Measurements from ENCODE around the gene CH25H.
"Not testable (repeated sequence)": the region's sequence is repeated elsewhere in the genome, so short reads cannot be mapped to it uniquely, and the experiment has no call there.

The CH25H gene

GRCh38 chr10:89203237-89203636 lies 3.9 kb downstream of the CH25H start:
- no peak overlapping the region for H3K4me3 ChIP-seq (ENCODE audit: control insufficient read depth, low read depth, low read length)
- no peak for DNase-seq (ENCODE audit: low read depth)
- TF ChIP-seq, protein P1, sequence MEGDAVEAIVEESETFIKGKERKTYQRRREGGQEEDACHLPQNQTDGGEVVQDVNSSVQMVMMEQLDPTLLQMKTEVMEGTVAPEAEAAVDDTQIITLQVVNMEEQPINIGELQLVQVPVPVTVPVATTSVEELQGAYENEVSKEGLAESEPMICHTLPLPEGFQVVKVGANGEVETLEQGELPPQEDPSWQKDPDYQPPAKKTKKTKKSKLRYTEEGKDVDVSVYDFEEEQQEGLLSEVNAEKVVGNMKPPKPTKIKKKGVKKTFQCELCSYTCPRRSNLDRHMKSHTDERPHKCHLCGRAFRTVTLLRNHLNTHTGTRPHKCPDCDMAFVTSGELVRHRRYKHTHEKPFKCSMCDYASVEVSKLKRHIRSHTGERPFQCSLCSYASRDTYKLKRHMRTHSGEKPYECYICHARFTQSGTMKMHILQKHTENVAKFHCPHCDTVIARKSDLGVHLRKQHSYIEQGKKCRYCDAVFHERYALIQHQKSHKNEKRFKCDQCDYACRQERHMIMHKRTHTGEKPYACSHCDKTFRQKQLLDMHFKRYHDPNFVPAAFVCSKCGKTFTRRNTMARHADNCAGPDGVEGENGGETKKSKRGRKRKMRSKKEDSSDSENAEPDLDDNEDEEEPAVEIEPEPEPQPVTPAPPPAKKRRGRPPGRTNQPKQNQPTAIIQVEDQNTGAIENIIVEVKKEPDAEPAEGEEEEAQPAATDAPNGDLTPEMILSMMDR (IDR thresholded peaks at IDR 0.05; ENCODE audit: control insufficient read depth, insufficient read depth, low read depth, low read length, missing control alignments): no peak

DNA sequence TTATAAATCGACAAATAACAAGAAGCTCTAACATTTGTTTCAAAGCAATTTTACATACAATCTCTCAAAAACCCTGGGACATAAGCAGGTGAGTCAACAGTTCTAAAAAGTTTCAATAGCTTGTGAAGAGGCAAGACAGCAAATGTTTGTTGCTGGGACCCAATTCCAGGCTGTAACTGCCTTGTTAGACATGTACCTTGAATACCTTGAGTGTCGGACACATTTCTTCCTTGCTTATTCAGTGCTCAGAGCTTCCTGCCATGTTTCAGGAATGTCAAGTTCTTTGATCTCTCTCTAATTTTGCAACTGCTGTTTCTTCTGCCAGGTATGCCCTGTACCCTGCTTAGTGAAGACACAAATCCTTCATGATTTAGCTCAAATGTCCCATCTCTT lies 5.1 kb downstream of the CH25H start:
- TF ChIP-seq, protein P1 (IDR thresholded peaks at IDR 0.05; ENCODE audit: control insufficient read depth, insufficient read depth, low read depth, low read length, missing control alignments): no peak
- DNase-seq (ENCODE audit: low read depth): no peak
- H3K4me3 ChIP-seq (ENCODE audit: control insufficient read depth, low read depth, low read length): no peak overlapping the region

GRCh38 chr10:89201345-89202032 lies 5.6 kb downstream of the CH25H start:
- H3K4me3 ChIP-seq (ENCODE audit: control insufficient read depth, low read depth, low read length): no peak overlapping the region
- TF ChIP-seq, protein P1 (IDR thresholded peaks at IDR 0.05; ENCODE audit: control insufficient read depth, insufficient read depth, low read depth, low read length, missing control alignments): no peak
- DNase-seq (ENCODE audit: low read depth): no peak

DNA sequence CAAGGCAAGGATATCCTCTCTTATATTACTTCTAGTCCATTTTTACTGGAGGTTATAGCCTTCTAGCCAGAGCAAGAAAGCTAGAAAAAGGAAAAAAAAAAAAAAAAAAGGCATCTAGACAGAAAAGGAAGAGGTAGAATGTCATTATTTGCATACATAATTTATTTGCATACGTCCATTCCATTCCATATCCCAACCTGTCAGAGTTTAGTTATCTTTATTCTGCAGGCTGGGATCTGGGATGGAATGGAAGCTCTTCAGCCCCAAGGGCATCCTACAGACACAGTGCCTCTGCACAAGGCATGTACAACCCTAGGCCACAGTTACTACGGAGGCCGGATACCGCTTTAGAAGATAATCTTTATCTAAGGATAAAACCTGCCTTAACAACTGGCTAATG lies 9.6 kb downstream of the CH25H start:
- TF ChIP-seq, protein P1 (IDR thresholded peaks at IDR 0.05; ENCODE audit: control insufficient read depth, insufficient read depth, low read depth, low read length, missing control alignments): no peak
- H3K4me3 ChIP-seq (ENCODE audit: control insufficient read depth, low read depth, low read length): no peak overlapping the region
- DNase-seq (ENCODE audit: low read depth): no peak

- DNase-seq (ENCODE audit: low read depth); H3K4me3 ChIP-seq (ENCODE audit: control insufficient read depth, low read depth, low read length): not testable (repeated sequence)
These were observed 15.8 kb downstream of the CH25H start for GRCh38 chr10:89191301-89191700.

DNA sequence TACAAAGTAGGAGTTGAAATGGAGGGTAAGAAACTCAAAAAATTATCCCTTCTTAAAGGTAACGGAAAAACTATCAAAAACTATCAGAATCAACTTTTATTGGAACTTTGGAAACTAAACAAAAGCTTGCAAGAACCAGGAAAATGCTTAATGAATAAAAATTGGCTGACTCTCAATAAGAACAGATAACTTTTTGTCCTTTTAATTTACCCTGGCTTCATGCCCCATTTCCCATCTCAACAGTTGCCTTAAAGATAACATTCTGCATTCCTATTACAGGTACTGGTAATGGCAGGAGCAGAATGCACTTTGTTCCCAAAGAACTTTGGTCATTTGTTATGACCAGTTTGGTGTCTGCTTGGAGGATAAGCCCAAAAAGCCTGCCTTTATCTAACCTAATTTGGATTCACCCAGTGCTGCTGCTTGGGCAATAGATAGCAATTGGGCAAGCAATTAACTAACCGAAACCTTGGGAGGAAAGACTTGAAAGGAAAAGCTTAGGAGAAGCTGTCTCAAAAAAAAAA lies 17.8 kb downstream of the CH25H start:
- TF ChIP-seq, protein P1 (IDR thresholded peaks at IDR 0.05; ENCODE audit: control insufficient read depth, insufficient read depth, low read depth, low read length, missing control alignments): no peak
- H3K4me3 ChIP-seq (ENCODE audit: control insufficient read depth, low read depth, low read length): no peak overlapping the region

DNA sequence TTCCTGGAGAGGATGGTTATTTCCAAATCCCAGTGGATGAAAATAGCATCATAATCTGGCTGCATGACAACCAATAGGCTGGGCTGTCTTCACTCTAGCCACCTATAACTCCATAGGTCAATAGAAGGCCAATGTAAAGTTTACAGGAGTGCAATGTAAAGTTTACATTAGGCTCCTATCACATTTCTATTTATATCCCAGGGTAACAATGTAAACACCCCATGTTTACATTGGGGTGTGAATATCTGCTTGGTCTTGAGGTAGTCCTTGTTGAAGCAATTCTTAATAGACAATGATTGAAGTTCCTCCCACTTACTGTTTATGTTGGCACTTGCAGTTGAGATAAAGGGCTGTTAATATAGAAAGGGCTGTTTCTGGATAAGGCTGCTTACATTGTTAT lies 21.5 kb downstream of the CH25H start:
- DNase-seq (ENCODE audit: low read depth): no peak
- no peak overlapping the region for H3K4me3 ChIP-seq (ENCODE audit: control insufficient read depth, low read depth, low read length)
- TF ChIP-seq, protein P1 (IDR thresholded peaks at IDR 0.05; ENCODE audit: control insufficient read depth, insufficient read depth, low read depth, low read length, missing control alignments): no peak

More for the DNA sequence above, 17.8 kb downstream of the CH25H start:
- no peak for DNase-seq (ENCODE audit: low read depth)

Data from AG09309 (cell line).